OCI-LY7 (cell line): Measurements from ENCODE around the gene CRIM1.

ENCODE experiments used
- EZH2phosphoT487 ChIP-seq: fragments of 200-600 bp; sonication (generic); IDR thresholded peaks from 2 replicates; pipeline ENCODE4 v1.6.1; 2018; ENCODE audit warnings: low read depth, borderline replicate concordance, mild to moderate bottlenecking, mixed run types, antibody characterized with exemption, low read length, moderate library complexity, mixed read lengths
- TF ChIP-seq, protein P1 (sequence below): fragments of 200-600 bp; sonication (generic); conservative IDR thresholded peaks from 2 replicates; pipeline ENCODE4 v1.5.1; 2014; ENCODE audit warnings: mild to moderate bottlenecking, antibody characterized with exemption, low read length, moderate library complexity, mixed read lengths

DNA sequence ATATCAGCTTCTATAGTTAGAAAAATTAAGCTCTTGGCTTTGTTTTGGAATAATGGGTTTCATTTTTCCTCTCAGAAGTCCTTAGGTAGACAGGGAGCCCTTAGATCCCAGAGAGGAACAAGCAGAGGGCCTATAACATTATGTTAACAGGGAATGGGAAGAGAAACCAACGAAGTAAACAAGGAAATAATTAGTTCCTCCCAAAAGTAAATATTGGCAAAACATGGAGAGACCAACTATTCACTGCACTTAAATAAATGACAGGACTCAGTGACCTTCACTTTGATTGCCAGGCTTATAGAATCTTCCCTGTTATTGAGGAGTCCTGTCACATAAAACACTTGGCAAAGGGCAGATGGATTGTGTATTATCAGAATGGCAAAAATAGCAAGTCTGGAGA, 5.3 kb downstream of the CRIM1 start:
- TF ChIP-seq, protein P1, sequence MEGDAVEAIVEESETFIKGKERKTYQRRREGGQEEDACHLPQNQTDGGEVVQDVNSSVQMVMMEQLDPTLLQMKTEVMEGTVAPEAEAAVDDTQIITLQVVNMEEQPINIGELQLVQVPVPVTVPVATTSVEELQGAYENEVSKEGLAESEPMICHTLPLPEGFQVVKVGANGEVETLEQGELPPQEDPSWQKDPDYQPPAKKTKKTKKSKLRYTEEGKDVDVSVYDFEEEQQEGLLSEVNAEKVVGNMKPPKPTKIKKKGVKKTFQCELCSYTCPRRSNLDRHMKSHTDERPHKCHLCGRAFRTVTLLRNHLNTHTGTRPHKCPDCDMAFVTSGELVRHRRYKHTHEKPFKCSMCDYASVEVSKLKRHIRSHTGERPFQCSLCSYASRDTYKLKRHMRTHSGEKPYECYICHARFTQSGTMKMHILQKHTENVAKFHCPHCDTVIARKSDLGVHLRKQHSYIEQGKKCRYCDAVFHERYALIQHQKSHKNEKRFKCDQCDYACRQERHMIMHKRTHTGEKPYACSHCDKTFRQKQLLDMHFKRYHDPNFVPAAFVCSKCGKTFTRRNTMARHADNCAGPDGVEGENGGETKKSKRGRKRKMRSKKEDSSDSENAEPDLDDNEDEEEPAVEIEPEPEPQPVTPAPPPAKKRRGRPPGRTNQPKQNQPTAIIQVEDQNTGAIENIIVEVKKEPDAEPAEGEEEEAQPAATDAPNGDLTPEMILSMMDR, result no peak
- no peak for TF ChIP-seq EZH2phosphoT487
